Smooth muscle cell (in vitro differentiated cells): ENCODE data around the gene NUP85. TPM values are rescaled to one million over a fixed set of nuclear protein-coding genes. Genes with fewer than 3 reads are reported as not detected.
A peak's percentile ranks its signal among the peaks of the same experiment; 100 is the strongest.
"Not testable (repeated sequence)": the region's sequence is repeated elsewhere in the genome, so short reads cannot be mapped to it uniquely, and the experiment has no call there.

Experiments used
- DNase-seq: peaks from one replicate; lab custom pipeline; 2025; ENCODE audit not compliant: unreplicated experiment; lab: John Stamatoyannopoulos, UW
- H2AFZ ChIP-seq: fragments of 200-600 bp; sonication (generic); 2 replicates; pipeline ENCODE4 v1.6.0; 2016; ENCODE audit warnings: antibody characterized with exemption, low read depth, mild to moderate bottlenecking
- H3F3A ChIP-seq: fragments of 200-600 bp; sonication (generic); 2 replicates; pipeline ENCODE4 v1.6.0; 2017; ENCODE audit warnings: antibody characterized with exemption, low read depth
- H3K27ac ChIP-seq: fragments of 200-600 bp; sonication (generic); 2 replicates; pipeline ENCODE4 v1.5.1; 2016; ENCODE audit warnings: low read depth, mild to moderate bottlenecking
- H3K27me3 ChIP-seq: fragments of 200-600 bp; sonication (generic); 2 replicates; pipeline ENCODE4 v1.6.1; 2016; ENCODE audit warnings: low read depth, mild to moderate bottlenecking
- H3K36me3 ChIP-seq: fragments of 200-600 bp; sonication (generic); 2 replicates; pipeline ENCODE4 v1.5.1; 2016; ENCODE audit warnings: low read depth
- H3K4me1 ChIP-seq: fragments of 200-600 bp; sonication (generic); 2 replicates; pipeline ENCODE4 v1.5.1; 2016; ENCODE audit warnings: low read depth
- H3K4me2 ChIP-seq: fragments of 200-600 bp; sonication (generic); 2 replicates; pipeline ENCODE4 v1.6.0; 2016; ENCODE audit warnings: mild to moderate bottlenecking
- H3K4me3 ChIP-seq: fragments of 200-600 bp; sonication (generic); 2 replicates; pipeline ENCODE4 v1.5.1; 2016; ENCODE audit warnings: mild to moderate bottlenecking
- H3K79me2 ChIP-seq: fragments of 200-600 bp; sonication (generic); 2 replicates; pipeline ENCODE4 v1.6.0; 2016; ENCODE audit warnings: low read depth, mild to moderate bottlenecking
- H3K9ac ChIP-seq: fragments of 200-600 bp; sonication (generic); 2 replicates; pipeline ENCODE4 v1.6.0; 2016; ENCODE audit warnings: low read depth
- H3K9me3 ChIP-seq: fragments of 200-600 bp; sonication (generic); replicated peaks from 2 replicates; pipeline ENCODE4 v1.5.1; 2016; ENCODE audit warnings: low read depth
- H4K20me1 ChIP-seq: fragments of 200-600 bp; sonication (generic); 2 replicates; pipeline ENCODE4 v1.6.0; 2016; ENCODE audit warnings: low read depth
- WGBS: methylation state at CpG from one replicate; pipeline ENCODE4 v1.1.7; 2016; ENCODE audit warnings: low lambda C conversion rate; 5-methylcytosine and 5-hydroxymethylcytosine counted together
- polyA plus RNA-seq: library from polyadenylated mRNA; unstranded; fragments of >200 nt; fragmentation: Nextera tagmentation; extraction: Ambion mirVana; gene quantifications from 2 replicates; pipeline ENCODE4 v1.2.1, GENCODE V29; 2016
- total RNA-seq: library from RNA; depleted of rRNA; stranded (reverse); fragments of >200 nt; gene quantifications from 2 replicates; pipeline ENCODE4 v1.2.3, GENCODE V29; 2014
- TF ChIP-seq, protein P1 (sequence below): fragments of 200-600 bp; sonication (generic); IDR thresholded peaks from 2 replicates; pipeline ENCODE4 v1.5.1; 2017; ENCODE audit warnings: borderline replicate concordance, mild to moderate bottlenecking, antibody characterized with exemption; ENCODE audit not compliant: insufficient read depth, poor library complexity, severe bottlenecking

NUP85 gene
- total and polyA plus RNA-seq, 2 experiments from 2014 or later: 24.0 to 43.2 TPM

DNA sequence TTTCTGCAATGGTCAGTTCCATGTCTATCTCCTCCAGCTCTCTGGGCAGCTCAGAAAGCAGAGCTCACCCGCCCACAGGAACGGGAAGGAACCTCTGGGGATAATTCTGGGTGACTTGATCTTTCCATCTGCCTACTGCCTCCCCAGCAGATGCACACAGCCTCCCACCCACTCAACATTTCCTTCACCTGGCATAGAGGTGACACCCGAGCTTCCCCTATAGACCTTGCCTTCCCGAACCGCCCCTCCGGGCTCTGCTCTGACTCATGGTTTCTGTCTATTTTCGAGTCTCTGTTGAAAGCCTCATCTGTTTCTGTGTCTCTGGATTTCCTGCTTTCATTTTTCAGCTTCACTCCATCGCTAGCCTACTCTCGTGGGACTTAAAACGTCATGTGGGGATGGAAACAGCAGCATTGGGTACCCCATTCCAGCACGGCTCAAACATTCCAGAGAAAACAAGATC, 44.6 kb downstream of the NUP85 start:
- TF ChIP-seq, protein P1, sequence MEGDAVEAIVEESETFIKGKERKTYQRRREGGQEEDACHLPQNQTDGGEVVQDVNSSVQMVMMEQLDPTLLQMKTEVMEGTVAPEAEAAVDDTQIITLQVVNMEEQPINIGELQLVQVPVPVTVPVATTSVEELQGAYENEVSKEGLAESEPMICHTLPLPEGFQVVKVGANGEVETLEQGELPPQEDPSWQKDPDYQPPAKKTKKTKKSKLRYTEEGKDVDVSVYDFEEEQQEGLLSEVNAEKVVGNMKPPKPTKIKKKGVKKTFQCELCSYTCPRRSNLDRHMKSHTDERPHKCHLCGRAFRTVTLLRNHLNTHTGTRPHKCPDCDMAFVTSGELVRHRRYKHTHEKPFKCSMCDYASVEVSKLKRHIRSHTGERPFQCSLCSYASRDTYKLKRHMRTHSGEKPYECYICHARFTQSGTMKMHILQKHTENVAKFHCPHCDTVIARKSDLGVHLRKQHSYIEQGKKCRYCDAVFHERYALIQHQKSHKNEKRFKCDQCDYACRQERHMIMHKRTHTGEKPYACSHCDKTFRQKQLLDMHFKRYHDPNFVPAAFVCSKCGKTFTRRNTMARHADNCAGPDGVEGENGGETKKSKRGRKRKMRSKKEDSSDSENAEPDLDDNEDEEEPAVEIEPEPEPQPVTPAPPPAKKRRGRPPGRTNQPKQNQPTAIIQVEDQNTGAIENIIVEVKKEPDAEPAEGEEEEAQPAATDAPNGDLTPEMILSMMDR: no peak
- Histone ChIP-seq H3K9ac (peak overlapping the region; percentile 4), H3K4me2 (peak overlapping the region; percentile 48), H4K20me1 (peaks cover 57% of the 10 kb centered on the region), H3K9me3 (no peaks in the 10 kb centered on the region), H3K36me3 (no peaks in the 10 kb centered on the region), H3K4me1 (no peaks in the 10 kb centered on the region), H2AFZ (no peak overlapping the region), H3F3A (no peaks in the 10 kb centered on the region), H3K79me2 (peaks cover 39% of the 10 kb centered on the region), H3K27me3 (no peaks in the 10 kb centered on the region), H3K4me3 (no peak overlapping the region), H3K27ac (peak overlapping the region; percentile 58)
- whole genome bisulfite sequencing: 34% methylated on average over 11 of the region's 11 CpGs
- no peak for DNase-seq

DNA sequence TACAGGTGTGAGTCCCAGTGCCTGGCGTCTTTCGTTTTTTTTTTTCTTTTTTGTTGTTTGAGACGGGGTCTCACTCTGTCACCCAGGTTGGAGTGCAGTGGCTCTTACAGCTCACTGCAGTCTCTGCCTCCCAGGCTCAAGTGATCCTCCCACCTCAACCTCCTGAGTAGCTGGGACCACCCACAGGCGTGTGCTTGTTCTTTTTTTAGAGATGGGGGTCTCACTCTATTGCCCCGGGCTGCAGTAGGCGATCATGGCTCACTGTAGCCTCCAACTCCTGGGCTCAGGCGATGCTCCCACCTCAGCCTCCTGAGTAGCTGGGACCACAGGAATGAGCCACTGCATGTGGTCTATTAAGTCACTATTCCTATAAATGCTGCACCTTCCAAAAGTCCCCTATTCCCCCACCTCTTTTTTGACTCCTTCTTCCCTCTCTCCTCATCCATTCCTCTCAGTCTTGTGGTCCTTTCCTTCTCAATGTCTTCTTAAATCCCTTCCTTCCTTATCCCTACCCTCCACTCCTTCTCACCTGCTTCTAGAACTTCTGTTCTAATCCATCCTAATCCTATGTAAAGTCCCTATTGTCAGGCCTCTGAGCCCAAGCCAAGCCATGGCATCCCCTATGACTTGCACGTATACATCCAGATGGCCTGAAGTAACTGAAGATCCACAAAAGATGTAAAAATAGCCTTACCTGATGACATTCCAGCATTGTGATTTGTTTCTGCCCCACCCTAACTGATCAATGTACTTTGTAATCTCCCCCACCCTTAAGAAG, 46.7 kb downstream of the NUP85 start:
- H3K9me3 ChIP-seq: no peaks in the 10 kb centered on the region
- H2AFZ ChIP-seq: no peak overlapping the region
- H3K36me3 ChIP-seq: no peaks in the 10 kb centered on the region
- H3K27ac ChIP-seq: no peak overlapping the region
- H4K20me1 ChIP-seq: peaks cover 61% of the 10 kb centered on the region
- no peaks in the 10 kb centered on the region for H3K27me3 ChIP-seq
- peaks cover 35% of the 10 kb centered on the region for H3K79me2 ChIP-seq
- DNase-seq: no peak
- 95% methylated on average over 8 of the region's 8 CpGs for WGBS
- TF ChIP-seq, protein P1: no peak
- no peaks in the 10 kb centered on the region for H3K4me1 ChIP-seq
- H3K4me2 ChIP-seq: no peak overlapping the region
- no peaks in the 10 kb centered on the region for H3F3A ChIP-seq
- H3K9ac ChIP-seq: no peak overlapping the region
- no peak overlapping the region for H3K4me3 ChIP-seq

DNA sequence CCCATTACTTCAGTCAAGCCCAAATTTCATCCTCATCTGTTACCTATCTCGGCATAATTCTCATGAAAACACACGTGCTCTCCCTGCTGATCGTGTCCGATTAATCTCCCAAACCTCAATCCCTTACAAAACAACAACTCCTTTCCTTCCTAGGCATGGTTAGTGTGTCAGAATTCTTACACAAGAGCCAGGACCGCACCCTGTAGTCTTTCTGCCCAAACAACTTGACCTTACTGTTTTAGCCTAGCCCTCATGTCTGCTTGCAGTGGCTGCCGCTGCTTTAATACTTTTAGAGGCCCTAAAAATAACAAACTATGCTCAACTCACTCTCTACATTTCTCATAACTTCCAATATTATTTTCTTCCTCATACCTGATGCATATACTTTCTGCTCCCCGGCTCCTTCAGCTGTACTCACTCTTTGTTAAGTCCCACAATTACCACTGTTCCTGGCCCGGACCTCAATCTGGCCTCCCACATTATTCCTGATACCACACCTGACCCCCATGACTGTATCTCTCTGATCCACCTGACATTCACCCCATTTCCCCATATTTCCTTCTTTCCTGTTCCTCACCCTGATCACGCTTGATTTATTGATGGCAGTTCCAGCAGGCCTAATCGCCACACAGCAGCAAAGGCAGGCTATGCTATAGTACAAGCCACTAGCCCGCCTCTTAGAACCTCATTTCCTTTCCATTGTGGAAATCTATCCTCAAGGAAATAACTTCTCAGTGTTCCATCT, 50.6 kb downstream of the NUP85 start:
- H3K4me2 ChIP-seq, H3K4me3 ChIP-seq, H3K4me1 ChIP-seq, H3K27ac ChIP-seq, H2AFZ ChIP-seq, DNase-seq, H3K36me3 ChIP-seq, H3K27me3 ChIP-seq, H3F3A ChIP-seq, H3K9me3 ChIP-seq, H3K9ac ChIP-seq: not testable (repeated sequence)
- peaks cover 38% of the 10 kb centered on the region for H4K20me1 ChIP-seq
- H3K79me2 ChIP-seq: peaks cover 51% of the 10 kb centered on the region
- 95% methylated on average over 11 of the region's 11 CpGs for WGBS

DNA sequence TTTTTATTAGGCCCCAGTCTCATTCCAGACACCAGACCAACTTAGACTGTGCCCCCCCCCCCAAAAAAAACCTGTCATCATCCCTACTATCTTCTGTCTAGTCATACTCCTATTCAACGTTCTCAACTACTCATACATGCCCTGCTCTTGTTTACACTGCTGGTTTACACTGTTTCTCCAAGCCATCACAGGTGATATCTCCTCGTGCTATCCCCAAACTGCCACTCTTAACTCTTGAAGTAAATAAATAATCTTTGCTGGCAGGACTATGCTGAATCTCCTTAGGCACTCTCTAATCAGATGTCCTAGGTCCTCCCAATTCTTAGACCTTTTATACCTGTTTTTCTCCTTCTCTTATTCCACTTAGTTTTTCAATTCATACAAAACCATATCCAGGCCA, 51.7 kb downstream of the NUP85 start:
- 83% methylated on average over 2 of the region's 2 CpGs for WGBS
- not testable (repeated sequence) for H3K4me3 ChIP-seq, H3K9ac ChIP-seq, H3K27me3 ChIP-seq, H3K4me1 ChIP-seq, H3K36me3 ChIP-seq, H3K9me3 ChIP-seq, H3F3A ChIP-seq, H3K4me2 ChIP-seq, DNase-seq, H2AFZ ChIP-seq, H3K27ac ChIP-seq
- Histone ChIP-seq H4K20me1 (peaks cover 27% of the 10 kb centered on the region), H3K79me2 (peaks cover 46% of the 10 kb centered on the region)
